ENCODE data around the gene SZRD1.

SZRD1 gene

GRCh38 chr1:16438924-16439323, 71.9 kb downstream of the SZRD1 start:
- DNase-seq (ENCODE audit: low read depth, low spot score) = no peak

- DNase-seq (ENCODE audit: low read depth, low spot score) = no peak
Measured at GRCh38 chr1:16440131-16440469, 73.1 kb downstream of the SZRD1 start.

- DNase-seq (ENCODE audit: low read depth, low spot score) = peak; percentile 77
Measured at GRCh38 chr1:16440470-16441281, 73.6 kb downstream of the SZRD1 start, which contains the start of gene NECAP2. Gene NECAP2 (plus strand): TSS chr1:16440724. CDS start chr1:16440762, 38 bp downstream.

GRCh38 chr1:16441282-16441665, 74.2 kb downstream of the SZRD1 start:
- DNase-seq (ENCODE audit: low read depth, low spot score) = no peak

GRCh38 chr1:16442265-16442664, 75.2 kb downstream of the SZRD1 start:
- no peak for DNase-seq (ENCODE audit: low read depth, low spot score)

GRCh38 chr1:16442941-16443340, 75.9 kb downstream of the SZRD1 start:
- no peak for DNase-seq (ENCODE audit: low read depth, low spot score)

GRCh38 chr1:16443975-16444770, 77.1 kb downstream of the SZRD1 start:
- no peak for DNase-seq (ENCODE audit: low read depth, low spot score)

- no peak for DNase-seq (ENCODE audit: low read depth, low spot score)
Measured at GRCh38 chr1:16445052-16445451, 78.0 kb downstream of the SZRD1 start.

- DNase-seq (ENCODE audit: low read depth, low spot score) = no peak
Measured at GRCh38 chr1:16446116-16446515, 79.1 kb downstream of the SZRD1 start.

- no peak for DNase-seq (ENCODE audit: low read depth, low spot score)
Measured at GRCh38 chr1:16447641-16448040, 80.6 kb downstream of the SZRD1 start.
